ENCODE measurements around the gene CLEC19A. TPM values are rescaled to one million over a fixed set of nuclear protein-coding genes. Genes with fewer than 3 reads are reported as not detected.

Gene CLEC19A
- total RNA-seq, 1 donor from 2014 or later = not detected

- DNase-seq (ENCODE audit: low read depth in 2 of 2) = no peak
Measured at GRCh38 chr16:19323596-19323995, 38.1 kb downstream of the CLEC19A start.

- DNase-seq (ENCODE audit: low read depth in 2 of 2) = no peak
Measured at GRCh38 chr16:19328364-19328763, 42.8 kb downstream of the CLEC19A start.

- DNase-seq (ENCODE audit: low read depth in 2 of 2) = no peak
Measured at GRCh38 chr16:19329932-19330331, 44.4 kb downstream of the CLEC19A start.

- no peak for DNase-seq (ENCODE audit: low read depth in 2 of 2)
Measured at GRCh38 chr16:19330841-19331397, 45.4 kb downstream of the CLEC19A start.

- no peak for DNase-seq (ENCODE audit: low read depth in 2 of 2)
Measured at GRCh38 chr16:19331794-19332193, 46.3 kb downstream of the CLEC19A start.

- no peak for DNase-seq (ENCODE audit: low read depth in 2 of 2)
Measured at GRCh38 chr16:19338335-19338734, 52.8 kb downstream of the CLEC19A start.

GRCh38 chr16:19344224-19344801 is 58.8 kb downstream of the CLEC19A start:
- DNase-seq (ENCODE audit: low read depth in 2 of 2) = no peak

- DNase-seq (ENCODE audit: low read depth in 2 of 2) = no peak
Measured at GRCh38 chr16:19344980-19345379, 59.4 kb downstream of the CLEC19A start.

GRCh38 chr16:19346335-19346922 is 60.9 kb downstream of the CLEC19A start:
- no peak for DNase-seq (ENCODE audit: low read depth in 2 of 2)

- DNase-seq (ENCODE audit: low read depth in 2 of 2) = no peak
Measured at GRCh38 chr16:19348125-19348524, 62.6 kb downstream of the CLEC19A start.

- DNase-seq (ENCODE audit: low read depth in 2 of 2) = no peak
Measured at GRCh38 chr16:19348578-19349315, 63.2 kb downstream of the CLEC19A start.

GRCh38 chr16:19354371-19354770 is 68.8 kb downstream of the CLEC19A start:
- no peak for DNase-seq (ENCODE audit: low read depth in 2 of 2)

- DNase-seq (ENCODE audit: low read depth in 2 of 2) = no peak
Measured at GRCh38 chr16:19356024-19356952, 70.8 kb downstream of the CLEC19A start.

- no peak for DNase-seq (ENCODE audit: low read depth in 2 of 2)
Measured at GRCh38 chr16:19359556-19359955, 74.0 kb downstream of the CLEC19A start.

Other genes starting within 250 kb of the CLEC19A start
- 16.8 and 28.8 TPM in 2 replicates for gene COQ7, start 218.1 kb upstream of the CLEC19A start, total RNA-seq
- 21.8 and 26.0 TPM in 2 replicates for gene ITPRIPL2, start 171.8 kb upstream of the CLEC19A start, total RNA-seq
- 1.3 and 3.7 TPM in 2 replicates for gene SYT17, start 117.5 kb upstream of the CLEC19A start, total RNA-seq
- under 0.01 TPM in 1 of 2 replicates, not detected in the other for gene TMC5, start 132.2 kb downstream of the CLEC19A start, total RNA-seq
- gene GDE1, start 236.4 kb downstream of the CLEC19A start, total RNA-seq = 23.4 and 24.7 TPM in 2 replicates
- gene CCP110, start 238.2 kb downstream of the CLEC19A start, total RNA-seq = 7.1 and 7.3 TPM in 2 replicates